GM18858 (cell line): ENCODE results near the gene SMAGP.
"Not testable (repeated sequence)": the region's sequence is repeated elsewhere in the genome, so short reads cannot be mapped to it uniquely, and the experiment has no call there.

Experiments used
- ATAC-seq: cut with Tn5 transposase; IDR thresholded peaks from one replicate; pipeline ENCODE4 v1.9.1; 2021; ENCODE audit not compliant: unreplicated experiment

Gene SMAGP

DNA sequence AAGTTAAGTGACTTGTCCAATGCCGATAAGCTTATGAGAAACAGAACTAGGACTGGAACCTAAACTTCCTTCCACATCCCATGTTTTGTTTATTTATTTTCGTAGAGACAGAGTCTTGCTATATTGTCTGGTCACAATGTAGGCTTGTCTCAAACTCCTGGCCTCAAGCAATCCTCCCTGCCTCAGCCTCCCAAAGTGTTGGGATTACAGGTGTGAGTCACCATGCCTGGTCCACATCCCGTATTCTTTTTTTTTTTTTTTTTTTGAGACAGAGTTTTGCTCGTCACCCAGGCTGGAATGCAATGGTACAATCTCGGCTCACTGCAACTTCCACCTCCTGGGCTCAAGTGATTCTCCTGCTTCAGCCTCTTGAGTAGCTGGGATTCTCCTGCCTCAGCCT lies 43.1 kb downstream of the SMAGP start:
- ATAC-seq = not testable (repeated sequence)

- no peak for ATAC-seq
These were observed 44.4 kb downstream of the SMAGP start for GRCh38 chr12:51225771-51226170.

DNA sequence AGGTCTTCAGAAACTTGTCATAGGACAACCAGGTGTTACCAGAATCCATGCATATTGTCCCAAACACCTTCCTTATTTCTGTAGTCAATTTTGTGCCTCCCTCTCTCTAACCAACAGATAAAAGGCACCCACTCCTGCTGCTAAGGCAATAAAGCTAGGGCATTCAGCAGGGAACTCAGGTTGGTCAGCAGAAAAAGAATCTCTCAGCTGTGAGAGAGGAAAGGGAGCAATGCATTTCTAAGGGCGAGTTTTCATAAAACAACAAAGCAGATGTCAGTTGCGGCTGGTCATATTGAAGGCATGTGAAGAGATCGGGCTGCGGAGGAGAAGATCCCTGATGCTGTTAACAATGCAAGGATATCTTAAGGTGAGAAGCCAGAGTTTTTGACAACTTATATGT lies 45.0 kb downstream of the SMAGP start:
- no peak for ATAC-seq

DNA sequence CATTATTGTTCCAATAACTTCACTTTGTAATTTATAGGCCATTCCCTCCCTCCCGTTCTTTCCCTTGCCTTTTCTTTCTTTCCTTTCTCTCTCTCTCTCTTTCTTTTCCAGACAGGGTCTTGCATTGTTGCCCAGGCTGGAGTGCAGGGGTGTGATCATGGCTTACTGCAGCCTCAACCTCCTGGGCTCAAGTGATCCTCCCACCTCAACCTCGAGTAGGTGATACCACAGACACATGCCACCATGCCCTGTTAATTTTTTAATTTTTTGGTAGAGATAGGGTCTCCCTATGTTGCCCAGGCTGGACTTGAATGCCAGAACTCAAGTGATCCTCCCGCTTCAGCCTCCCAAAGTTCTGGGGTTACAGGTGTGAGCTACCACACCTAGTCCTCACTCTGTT lies 45.6 kb downstream of the SMAGP start:
- ATAC-seq = no peak

GRCh38 chr12:51222461-51222860 lies 47.8 kb downstream of the SMAGP start:
- no peak for ATAC-seq

DNA sequence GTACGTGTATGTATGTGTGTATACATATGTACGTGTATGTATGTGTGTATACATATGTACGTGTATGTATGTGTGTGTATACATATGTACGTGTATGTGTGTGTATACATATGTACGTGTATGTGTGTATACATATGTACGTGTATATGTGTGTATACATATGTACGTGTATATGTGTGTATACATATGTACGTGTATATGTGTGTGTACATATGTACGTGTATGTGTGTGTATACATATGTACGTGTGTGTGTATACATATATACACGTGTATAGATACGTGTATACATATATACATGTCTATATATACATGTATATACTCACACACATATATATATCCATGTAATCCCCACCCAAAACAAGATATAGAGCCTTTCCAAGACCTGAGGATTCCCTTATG lies 50.4 kb downstream of the SMAGP start:
- ATAC-seq = not testable (repeated sequence)

DNA sequence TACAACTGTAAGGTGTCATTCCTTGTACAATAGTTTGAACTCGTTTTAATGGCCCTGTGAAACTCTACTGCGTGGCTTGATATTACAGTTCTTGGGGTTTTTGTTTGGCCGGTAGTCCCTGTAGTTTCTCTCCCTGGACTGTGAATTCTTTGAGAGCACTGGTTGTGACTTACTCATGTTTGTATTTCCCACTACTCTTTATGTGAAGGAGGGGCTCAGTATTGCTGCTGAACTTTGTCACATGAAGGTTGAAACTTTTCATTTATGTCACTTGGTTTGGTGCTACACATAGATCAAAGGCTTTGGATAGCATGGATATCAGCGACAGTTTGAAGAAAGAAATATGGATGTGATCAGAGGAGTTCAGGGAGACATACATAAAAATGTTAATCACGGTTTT lies 50.9 kb downstream of the SMAGP start:
- no peak for ATAC-seq

- peak; percentile 11 for ATAC-seq
These were observed 51.5 kb downstream of the SMAGP start for GRCh38 chr12:51218607-51219161.

GRCh38 chr12:51217968-51218606 lies 52.1 kb downstream of the SMAGP start, which contains the start of gene POU6F1:
POU6F1 (minus strand) TSS chr12:51218062; CDS start chr12:51206836, 11,226 bp downstream.
- peak; percentile 43 for ATAC-seq

DNA sequence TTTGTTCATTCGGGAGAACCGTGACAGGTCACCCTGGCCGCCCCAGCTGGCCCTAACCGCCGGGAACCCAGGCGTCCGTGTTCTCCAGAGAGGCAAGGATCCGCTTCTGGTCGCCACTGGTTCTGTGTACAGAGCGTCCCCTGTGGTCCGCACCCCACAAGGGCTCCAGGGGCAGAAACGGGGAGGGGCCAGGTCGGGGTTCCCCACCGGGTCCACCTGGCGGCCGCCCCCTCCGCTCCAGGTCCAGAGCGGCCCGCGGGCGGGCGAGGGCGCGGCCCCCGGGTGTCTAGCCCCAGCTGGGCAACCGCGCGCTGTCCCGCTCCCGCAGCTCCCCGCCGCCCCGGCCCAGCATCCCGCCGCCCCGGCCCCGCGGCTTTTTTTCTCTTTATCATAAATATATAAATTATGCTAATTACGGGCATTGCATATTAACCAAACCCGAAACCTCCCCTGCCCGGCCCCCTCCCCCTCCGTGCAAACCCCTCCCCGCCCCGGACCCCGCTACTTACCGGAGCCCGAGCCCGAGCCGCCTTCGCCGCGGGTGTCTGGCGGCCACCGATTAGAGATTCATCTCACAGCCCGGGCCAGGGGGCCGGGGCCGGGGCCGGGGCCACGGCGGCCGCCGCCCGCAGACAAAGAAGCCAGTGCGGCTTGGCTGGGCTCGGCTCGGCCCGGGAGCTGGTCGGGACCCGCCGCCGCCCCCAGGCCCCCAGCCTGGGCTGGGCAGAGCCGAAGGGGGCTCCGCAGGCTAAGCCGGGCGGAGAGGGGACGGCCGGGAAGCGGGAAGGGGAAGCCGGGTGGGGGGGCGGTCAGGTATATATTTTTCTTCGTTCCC lies 52.9 kb downstream of the SMAGP start:
- no peak for ATAC-seq

- ATAC-seq = no peak
These were observed 53.6 kb downstream of the SMAGP start for GRCh38 chr12:51216642-51217041.

- ATAC-seq = no peak
These were observed 55.3 kb downstream of the SMAGP start for GRCh38 chr12:51214895-51215294.

- ATAC-seq = no peak
These were observed 59.4 kb downstream of the SMAGP start for GRCh38 chr12:51210690-51211395.

DNA sequence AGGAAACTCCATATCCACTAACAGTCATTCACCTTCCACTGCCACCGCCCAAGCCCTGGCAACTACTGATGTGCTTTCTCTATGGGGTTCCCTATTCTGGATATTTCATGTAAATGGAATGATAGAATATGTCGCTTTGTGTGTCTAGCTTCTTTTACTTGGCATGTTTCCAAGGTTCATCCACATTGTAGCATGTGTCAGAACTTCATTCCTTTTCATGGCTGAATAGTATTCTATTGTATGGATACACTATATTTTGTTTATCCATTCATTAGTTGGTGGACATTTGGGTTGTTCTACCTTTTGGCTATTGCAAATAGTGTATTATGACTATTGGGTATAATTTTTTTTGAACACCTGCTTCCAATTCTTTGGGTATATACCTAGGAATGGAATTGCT lies 61.0 kb downstream of the SMAGP start:
- no peak for ATAC-seq

GRCh38 chr12:51208016-51208660 lies 62.1 kb downstream of the SMAGP start:
- ATAC-seq = no peak

DNA sequence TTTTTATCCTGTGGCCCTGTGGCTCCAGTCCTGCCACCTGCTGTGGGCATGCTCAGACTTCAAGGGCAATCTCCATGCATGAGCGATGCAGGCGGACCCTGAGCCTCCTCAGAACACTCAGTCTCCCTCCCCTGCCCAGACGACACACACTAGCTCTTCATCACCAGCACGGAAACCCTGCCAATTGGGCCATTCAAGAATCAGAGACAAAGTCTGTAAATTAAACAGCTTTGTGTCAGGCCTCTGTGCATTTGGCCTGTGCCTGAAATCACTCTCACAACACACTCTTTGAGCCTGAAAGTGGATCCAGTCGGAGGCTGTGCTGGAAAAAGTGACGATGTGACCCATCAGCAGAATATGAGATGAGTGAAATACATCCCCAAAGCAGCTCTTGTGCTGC lies 64.9 kb downstream of the SMAGP start:
- no peak for ATAC-seq

- no peak for ATAC-seq
These were observed 67.5 kb downstream of the SMAGP start for GRCh38 chr12:51202718-51203117.

GRCh38 chr12:51200806-51201205 lies 69.4 kb downstream of the SMAGP start:
- no peak for ATAC-seq

- no peak for ATAC-seq
These were observed 70.1 kb downstream of the SMAGP start for GRCh38 chr12:51200156-51200555.

DNA sequence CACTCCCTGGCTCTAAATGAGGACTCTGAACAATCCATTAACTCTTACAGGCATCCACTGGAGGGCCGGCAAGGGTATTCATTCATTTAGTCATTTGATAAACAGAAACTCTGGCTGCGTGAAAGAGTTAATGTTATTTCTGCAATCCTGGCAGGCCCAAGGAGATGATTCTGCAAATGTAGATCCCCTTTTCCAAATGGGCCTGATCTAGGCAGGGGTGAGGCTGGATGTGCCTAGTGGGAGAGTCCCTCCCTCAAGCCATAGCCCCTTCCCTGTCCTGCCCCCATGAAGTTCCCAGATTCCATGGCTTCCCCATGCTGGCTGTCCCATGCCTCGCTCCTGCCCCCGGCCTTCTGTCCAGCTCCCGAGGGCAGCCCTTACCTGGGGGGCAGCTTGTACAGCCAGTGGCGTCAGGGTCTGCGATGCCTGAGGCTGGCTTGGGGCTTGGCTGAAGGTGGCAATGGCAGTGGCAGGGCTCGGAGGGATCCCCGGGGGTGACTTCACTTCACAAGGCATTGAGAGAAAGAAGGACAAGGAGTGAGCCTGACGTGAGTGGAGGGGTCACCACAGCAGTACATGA lies 70.8 kb downstream of the SMAGP start:
- ATAC-seq = no peak
